Loucy (cell line): ENCODE data around the gene EIF2D.
A peak's percentile ranks its signal among the peaks of the same experiment; 100 is the strongest.

Experiments used
- H2AFZ ChIP-seq: fragments of 200-600 bp; sonication (generic); 2 replicates; pipeline ENCODE4 v1.6.0; 2016; ENCODE audit warnings: antibody characterized with exemption, mild to moderate bottlenecking, low read length, moderate library complexity
- H3F3A ChIP-seq: fragments of 200-600 bp; 2 replicates; pipeline ENCODE4 v1.6.0; 2016; ENCODE audit warnings: antibody characterized with exemption, low read depth, mild to moderate bottlenecking
- H3K27me3 ChIP-seq: fragments of 200-600 bp; sonication (generic); 2 replicates; pipeline ENCODE4 v1.6.1; 2014; ENCODE audit warnings: low read length, mild to moderate bottlenecking; ENCODE audit not compliant: insufficient read depth, poor library complexity, severe bottlenecking
- H3K36me3 ChIP-seq: fragments of 200-600 bp; sonication (generic); 2 replicates; pipeline ENCODE4 v1.6.1; 2016; ENCODE audit warnings: low read length; ENCODE audit not compliant: insufficient read depth
- H3K4me1 ChIP-seq: fragments of 200-600 bp; sonication (generic); 2 replicates; pipeline ENCODE4 v1.5.1; 2014; ENCODE audit warnings: low read length, mild to moderate bottlenecking; ENCODE audit not compliant: insufficient read depth, poor library complexity, severe bottlenecking
- H3K4me2 ChIP-seq: fragments of 200-600 bp; sonication (generic); 2 replicates; pipeline ENCODE4 v1.6.0; 2014; ENCODE audit warnings: antibody characterized with exemption, low read length, low read depth, mild to moderate bottlenecking; ENCODE audit not compliant: poor library complexity, severe bottlenecking
- H3K4me3 ChIP-seq: fragments of 200-600 bp; sonication (generic); 2 replicates; pipeline ENCODE4 v1.5.1; 2014; ENCODE audit warnings: low read length, mild to moderate bottlenecking, mixed read lengths; ENCODE audit not compliant: poor library complexity, severe bottlenecking
- H3K79me2 ChIP-seq: fragments of 200-600 bp; sonication (generic); 2 replicates; pipeline ENCODE4 v1.6.1; 2014; ENCODE audit warnings: low read length; ENCODE audit not compliant: insufficient read depth
- H3K9ac ChIP-seq: fragments of 200-600 bp; sonication (generic); 2 replicates; pipeline ENCODE4 v1.6.0; 2014; ENCODE audit warnings: mild to moderate bottlenecking, low read depth, low read length, moderate library complexity; ENCODE audit not compliant: poor library complexity, severe bottlenecking
- H3K9me2 ChIP-seq: fragments of 200-600 bp; sonication (generic); replicated peaks from 2 replicates; pipeline ENCODE4 v1.6.1; 2016; ENCODE audit warnings: low read depth, low read length, mixed read lengths
- H3K9me3 ChIP-seq: fragments of 200-600 bp; sonication (generic); 2 replicates; pipeline ENCODE4 v1.6.1; 2014; ENCODE audit warnings: mild to moderate bottlenecking, antibody characterized with exemption, low read length, low read depth; ENCODE audit not compliant: insufficient read depth
- H4K20me1 ChIP-seq: fragments of 200-600 bp; sonication (generic); 2 replicates; pipeline ENCODE4 v1.6.0; 2014; ENCODE audit warnings: antibody characterized with exemption, low read length, mild to moderate bottlenecking; ENCODE audit not compliant: insufficient read depth, poor library complexity, severe bottlenecking
- EZH2phosphoT487 ChIP-seq: fragments of 200-600 bp; IDR thresholded peaks from 2 replicates; pipeline ENCODE4 v1.6.1; 2018; ENCODE audit warnings: antibody characterized with exemption, mild to moderate bottlenecking, moderate library complexity, borderline replicate concordance
- TF ChIP-seq, protein P1 (sequence below): fragments of 200-600 bp; sonication (generic); conservative IDR thresholded peaks from 2 replicates; pipeline ENCODE4 v1.5.1; 2014; ENCODE audit warnings: mild to moderate bottlenecking, antibody characterized with exemption, low read length

EIF2D gene

DNA sequence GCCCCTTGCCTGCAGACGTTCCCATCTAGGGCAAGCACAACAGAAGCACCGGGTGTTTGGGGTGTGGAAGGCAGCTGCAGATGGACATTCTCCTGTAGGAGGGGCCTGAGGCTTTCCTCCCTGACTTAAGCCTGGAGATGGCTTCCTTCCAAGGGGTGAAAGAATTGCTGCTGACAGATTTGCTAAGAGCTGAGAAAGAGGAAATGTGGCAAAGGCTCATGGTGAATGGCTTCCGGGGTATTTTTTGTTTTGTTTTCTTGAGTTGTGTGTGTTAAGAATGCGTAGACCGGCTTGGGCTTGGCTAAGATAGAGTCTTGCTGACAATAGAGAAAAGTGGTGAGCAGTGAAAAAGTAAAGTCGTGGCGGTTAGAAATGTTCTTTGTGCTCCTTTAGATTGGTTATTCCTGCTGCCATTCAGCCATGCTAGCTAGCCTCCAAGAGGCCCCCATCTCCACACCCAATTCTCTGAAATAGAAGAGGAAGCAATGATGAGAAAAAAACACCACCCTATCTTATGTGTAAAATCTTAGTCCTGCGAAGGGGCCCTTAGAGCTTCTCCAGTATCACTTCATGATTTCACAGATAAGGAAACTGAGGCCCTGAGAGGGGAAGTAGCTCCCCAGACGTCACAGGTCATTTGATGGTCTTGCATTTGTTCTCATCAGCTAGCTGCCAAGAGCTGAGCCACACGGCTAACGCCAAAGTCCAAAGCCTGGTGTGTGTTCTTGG, 36.9 kb downstream of the EIF2D start:
- Histone ChIP-seq H3K9me3 (no peaks in the 10 kb centered on the region), H3K4me2 (peak overlapping the region; percentile 52), H3F3A (no peaks in the 10 kb centered on the region), H3K4me3 (peak overlapping the region; percentile 33), H3K27me3 (no peaks in the 10 kb centered on the region), H3K36me3 (peaks cover 55% of the 10 kb centered on the region), H4K20me1 (peaks cover 58% of the 10 kb centered on the region), H3K79me2 (peaks cover 100% of the 10 kb centered on the region), H3K4me1 (peaks cover 30% of the 10 kb centered on the region), H3K9ac (no peak overlapping the region), H3K9me2 (no peaks in the 10 kb centered on the region), H2AFZ (no peak overlapping the region)
- TF ChIP-seq, protein P1, sequence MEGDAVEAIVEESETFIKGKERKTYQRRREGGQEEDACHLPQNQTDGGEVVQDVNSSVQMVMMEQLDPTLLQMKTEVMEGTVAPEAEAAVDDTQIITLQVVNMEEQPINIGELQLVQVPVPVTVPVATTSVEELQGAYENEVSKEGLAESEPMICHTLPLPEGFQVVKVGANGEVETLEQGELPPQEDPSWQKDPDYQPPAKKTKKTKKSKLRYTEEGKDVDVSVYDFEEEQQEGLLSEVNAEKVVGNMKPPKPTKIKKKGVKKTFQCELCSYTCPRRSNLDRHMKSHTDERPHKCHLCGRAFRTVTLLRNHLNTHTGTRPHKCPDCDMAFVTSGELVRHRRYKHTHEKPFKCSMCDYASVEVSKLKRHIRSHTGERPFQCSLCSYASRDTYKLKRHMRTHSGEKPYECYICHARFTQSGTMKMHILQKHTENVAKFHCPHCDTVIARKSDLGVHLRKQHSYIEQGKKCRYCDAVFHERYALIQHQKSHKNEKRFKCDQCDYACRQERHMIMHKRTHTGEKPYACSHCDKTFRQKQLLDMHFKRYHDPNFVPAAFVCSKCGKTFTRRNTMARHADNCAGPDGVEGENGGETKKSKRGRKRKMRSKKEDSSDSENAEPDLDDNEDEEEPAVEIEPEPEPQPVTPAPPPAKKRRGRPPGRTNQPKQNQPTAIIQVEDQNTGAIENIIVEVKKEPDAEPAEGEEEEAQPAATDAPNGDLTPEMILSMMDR, result no peak
- TF ChIP-seq EZH2phosphoT487, result no peak

DNA sequence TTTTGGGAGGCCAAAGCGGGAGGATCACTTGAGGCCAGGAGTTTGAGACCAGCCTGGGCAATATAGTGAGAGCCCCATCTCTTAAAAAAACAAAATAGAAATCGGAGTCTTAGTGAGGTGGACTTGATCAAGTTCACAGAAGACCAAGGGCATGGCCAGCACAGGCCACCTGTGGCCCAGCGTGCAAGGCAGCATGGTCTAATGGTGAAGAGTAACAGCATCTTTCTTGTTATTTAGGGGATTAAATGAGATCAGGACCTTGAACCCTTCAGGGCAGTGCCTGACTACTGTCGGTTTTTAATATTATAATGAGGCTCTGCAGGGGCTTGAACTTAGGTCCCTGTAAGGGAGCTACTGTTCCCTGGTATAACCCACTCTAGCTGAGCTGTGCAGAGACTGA, 38.5 kb downstream of the EIF2D start:
- H3K36me3 ChIP-seq, result peaks cover 59% of the 10 kb centered on the region
- H3K79me2 ChIP-seq, result peaks cover 100% of the 10 kb centered on the region
- H3F3A ChIP-seq, result no peaks in the 10 kb centered on the region

DNA sequence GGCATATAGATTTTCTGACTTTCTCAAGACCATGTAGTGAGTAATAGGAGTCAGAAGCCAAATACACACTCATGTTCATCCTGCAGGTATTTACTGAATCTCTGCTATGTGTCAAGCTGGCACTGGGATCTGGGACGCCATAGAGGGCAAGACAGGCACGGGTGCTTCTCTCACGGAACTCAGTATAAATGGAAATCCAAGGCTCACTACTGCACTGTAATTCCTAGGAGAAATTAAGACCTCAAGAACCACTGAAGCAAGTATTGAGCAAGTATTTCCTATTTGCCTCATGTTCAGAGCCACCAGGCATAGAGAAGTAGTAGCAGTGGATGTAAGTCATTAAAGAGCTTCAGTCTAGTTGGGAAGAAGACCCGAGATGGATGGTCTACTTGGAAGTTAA, 38.9 kb downstream of the EIF2D start:
- Histone ChIP-seq H3K27me3 (no peaks in the 10 kb centered on the region), H3K9ac (no peak overlapping the region), H3K4me3 (no peak overlapping the region), H3K36me3 (peaks cover 64% of the 10 kb centered on the region), H4K20me1 (peaks cover 71% of the 10 kb centered on the region), H3K9me2 (no peaks in the 10 kb centered on the region), H3K4me2 (no peak overlapping the region), H3K79me2 (peaks cover 100% of the 10 kb centered on the region), H3F3A (no peaks in the 10 kb centered on the region), H3K9me3 (no peaks in the 10 kb centered on the region), H2AFZ (no peak overlapping the region), H3K4me1 (peaks cover 46% of the 10 kb centered on the region)
- TF ChIP-seq, protein P1, result no peak
- TF ChIP-seq EZH2phosphoT487, result no peak

More for the DNA sequence above, 38.5 kb downstream of the EIF2D start:
- H4K20me1 ChIP-seq, result peaks cover 71% of the 10 kb centered on the region
- no peaks in the 10 kb centered on the region for H3K9me2 ChIP-seq
- no peak overlapping the region for H3K4me2 ChIP-seq
- H3K9me3 ChIP-seq, result no peaks in the 10 kb centered on the region
- H3K4me3 ChIP-seq, result no peak overlapping the region
- H2AFZ ChIP-seq, result no peak overlapping the region
- peaks cover 41% of the 10 kb centered on the region for H3K4me1 ChIP-seq
- no peaks in the 10 kb centered on the region for H3K27me3 ChIP-seq
- TF ChIP-seq EZH2phosphoT487, result no peak
- TF ChIP-seq, protein P1, result no peak
- H3K9ac ChIP-seq, result no peak overlapping the region
